ENCODE measurements around the gene NF2.
"Not testable (repeated sequence)": the region's sequence is repeated elsewhere in the genome, so short reads cannot be mapped to it uniquely, and the experiment has no call there.

NF2 gene

GRCh38 chr22:29597871-29598683 lies 5.4 kb upstream of the NF2 start:
- DNase-seq, result not testable (repeated sequence)

DNA sequence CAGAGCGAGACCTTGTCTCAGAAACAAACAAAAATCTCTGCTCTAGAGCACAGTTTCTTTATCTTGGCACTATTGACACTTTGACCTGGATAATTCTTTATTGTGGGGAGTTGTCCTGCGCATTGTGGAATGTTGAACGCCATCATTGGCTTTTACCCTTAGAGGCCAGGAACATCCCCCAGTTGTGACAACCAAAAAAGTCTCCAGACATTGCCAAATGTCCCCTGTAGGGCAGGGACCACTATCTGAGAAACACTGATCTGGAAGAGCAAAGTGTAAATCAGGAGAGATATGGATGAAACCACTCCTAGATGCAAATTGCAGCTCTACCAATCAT lies 4.8 kb upstream of the NF2 start:
- DNase-seq, result no peak

- no peak for DNase-seq
Measured at GRCh38 chr22:29604076-29604360, 585 bp downstream of the NF2 start.

- no peak for DNase-seq
Measured at GRCh38 chr22:29605527-29605850, 2.1 kb downstream of the NF2 start.

DNA sequence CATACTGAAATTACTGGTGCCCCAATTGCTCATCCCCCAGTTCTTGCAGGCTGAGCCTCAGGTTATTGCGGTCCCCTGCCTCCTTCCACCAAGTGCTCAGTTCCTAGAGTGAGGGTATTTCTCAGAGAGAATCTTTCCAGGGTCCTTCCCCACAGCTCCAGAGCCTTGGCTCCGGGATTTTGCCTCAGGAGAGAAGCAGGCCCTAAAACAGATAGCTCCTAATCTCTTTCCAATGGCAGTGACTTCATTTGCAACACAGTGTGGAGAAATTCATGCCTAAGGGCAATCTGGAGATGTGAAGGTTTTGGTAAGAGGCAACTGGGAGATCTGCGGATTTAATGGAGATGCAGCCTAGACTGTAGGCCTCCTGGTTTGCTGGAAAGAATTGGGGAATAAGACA lies 2.9 kb downstream of the NF2 start:
- no peak for DNase-seq

DNA sequence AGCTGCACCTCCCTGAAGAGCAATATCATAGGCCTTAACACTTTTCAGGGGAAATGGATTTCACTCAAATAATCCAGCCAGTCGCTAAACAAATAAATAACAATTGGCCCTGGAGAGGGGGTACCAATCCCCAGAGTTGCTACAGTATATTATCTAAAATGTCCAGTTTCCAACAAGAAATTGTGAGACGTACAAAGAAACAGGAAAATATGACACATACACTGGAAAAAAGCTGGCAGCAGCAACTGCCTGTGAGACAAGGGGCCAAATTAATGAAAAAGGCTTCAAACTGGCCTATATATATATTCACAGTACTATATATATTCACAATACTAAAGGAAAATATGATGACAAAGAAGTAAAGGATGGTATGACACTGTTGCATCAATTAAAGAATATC lies 4.0 kb downstream of the NF2 start:
- DNase-seq, result no peak

DNA sequence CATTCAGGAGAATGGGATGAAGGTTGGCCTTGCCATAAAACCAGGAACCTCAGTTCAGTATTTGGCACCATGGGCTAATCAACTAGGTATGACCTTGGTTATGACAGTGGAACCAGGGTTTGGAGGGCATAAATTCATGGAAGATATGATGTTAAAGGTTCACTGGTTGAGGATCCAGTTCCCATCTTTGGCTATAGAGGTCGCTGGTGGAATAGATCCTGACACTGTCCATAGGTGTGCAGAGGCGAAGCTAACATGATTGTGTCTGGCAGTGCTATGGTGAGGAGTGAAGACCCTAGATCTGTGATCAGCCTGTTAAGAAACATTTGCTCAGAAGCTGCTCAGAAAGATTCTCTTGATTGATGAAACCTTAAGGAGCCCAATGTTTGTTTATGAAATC lies 5.7 kb downstream of the NF2 start:
- DNase-seq, result no peak

- no peak for DNase-seq
Measured at GRCh38 chr22:29610780-29611179, 7.3 kb downstream of the NF2 start.

DNA sequence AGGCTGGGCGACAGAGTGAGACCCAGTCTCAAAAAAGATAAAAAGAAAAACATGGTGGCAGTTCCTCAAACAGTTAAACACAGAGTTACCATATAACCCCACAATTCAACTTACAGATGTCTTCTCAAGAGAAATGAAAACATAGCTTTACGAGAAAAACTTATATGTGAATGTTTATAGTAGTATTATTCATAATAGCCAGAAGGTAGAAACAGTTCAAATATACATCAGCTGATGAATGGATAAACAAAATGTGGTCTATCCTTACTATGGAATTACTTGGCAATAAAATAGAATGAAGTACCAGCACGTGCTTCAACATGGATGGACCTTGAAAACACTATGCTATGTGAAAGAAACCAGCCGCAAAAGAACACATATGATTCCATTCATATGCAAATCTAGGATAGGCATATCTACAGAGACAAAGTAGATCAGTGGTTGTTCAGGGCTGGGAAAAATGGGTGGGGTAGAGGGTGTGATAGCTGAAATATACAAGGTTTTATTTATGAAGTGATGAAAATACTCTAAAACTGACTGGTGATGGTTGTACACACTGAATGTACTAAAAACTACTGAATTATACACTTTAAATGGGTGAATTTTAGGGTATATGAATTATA lies 12.4 kb downstream of the NF2 start:
- DNase-seq, result no peak

DNA sequence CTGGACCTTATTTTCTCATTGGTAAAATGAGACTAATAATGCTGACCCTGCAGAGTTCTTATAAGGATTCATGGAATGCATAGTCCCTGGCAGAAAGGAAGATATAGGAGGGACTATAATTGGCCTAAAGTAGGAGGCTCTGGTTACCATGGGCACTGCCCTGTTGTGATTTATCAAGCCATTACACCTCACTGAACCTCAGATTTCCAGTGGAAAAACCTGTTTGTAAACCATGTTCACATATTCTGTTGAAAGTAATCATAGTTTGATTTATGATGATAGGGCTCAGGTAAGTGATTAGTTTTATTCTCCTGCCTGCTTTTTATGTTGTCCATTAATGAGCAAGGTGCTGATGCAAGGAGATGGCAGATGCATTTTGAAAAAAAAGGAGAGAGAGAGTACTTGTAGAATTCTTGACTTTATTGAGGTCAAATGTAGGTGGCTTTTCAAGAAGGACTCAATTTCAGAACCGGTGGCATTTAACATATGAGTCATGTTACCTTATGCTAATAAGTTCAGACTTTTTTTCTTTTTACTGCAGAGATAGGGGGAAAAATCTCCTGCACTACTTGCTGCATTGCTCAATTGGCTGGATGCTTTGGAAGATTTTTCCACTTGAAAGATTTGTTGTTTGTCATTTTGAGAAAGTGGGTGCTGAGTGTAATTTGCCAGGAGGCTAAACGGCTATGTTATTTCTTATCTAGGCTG lies 14.6 kb downstream of the NF2 start:
- DNase-seq, result no peak

DNA sequence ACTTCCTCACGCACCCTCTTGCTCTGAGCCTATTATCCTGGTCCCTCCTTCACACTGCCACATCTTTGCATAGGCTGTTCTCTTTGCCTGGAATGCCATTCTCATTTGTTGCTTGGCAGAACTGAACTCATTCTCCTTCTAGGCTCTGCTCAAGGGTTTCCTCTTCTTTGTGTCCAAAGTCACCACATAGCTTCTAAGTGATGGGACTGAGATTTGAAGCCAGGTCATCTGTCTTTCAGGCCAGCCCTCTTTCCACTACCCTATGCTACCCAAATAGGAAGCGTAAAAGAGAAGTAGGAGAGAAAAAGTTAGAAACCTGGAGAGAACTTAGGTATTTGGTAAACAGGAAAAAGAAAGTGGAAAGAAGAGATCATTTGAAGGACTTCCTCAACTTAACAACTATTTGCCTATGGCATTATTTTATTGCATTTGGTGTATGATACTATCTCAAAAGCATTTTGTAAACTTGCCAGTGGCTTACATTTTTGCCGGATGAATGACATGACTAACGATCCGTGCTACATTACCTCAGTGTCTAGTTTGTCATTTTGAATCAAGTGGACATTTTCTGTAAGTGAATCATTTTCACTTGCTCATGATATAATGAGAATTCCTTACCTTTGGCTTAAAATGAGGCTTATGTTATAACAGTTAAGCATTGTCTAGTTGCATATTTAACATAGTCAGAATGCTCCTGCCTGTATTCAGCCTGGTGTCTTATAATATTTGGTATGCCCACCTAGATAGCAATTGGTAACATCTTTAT lies 18.5 kb downstream of the NF2 start:
- DNase-seq, result no peak

GRCh38 chr22:29623059-29623458 lies 19.6 kb downstream of the NF2 start:
- no peak for DNase-seq

DNA sequence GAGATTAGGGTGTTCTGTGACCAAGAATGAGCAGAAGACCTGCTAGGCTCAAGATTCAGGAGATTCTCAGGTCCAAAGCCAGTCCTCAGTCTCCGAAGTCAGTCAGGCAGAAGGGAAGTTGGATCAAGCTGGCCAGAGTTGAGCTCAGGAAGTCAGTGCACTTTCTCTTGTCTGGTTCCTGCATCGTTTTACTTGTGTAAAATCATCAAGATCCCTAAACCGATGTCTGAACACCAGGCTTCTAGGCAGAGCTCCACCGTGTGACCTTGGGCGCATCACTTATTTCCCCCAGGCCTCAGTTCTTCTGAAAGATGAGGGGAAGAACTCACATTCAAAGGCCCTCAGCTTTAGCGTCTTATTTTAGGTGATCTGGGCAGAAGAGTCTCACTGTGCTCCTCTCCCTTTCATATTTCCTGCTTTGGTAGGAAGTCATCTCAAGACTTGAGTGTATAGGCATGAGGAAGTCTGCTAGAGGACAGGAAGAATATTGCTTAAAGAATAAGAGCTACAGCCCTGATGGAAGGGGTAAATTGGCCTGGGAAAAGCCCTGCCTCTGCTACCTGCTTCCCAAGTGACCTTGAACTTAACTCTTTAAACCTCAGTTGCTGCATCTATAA lies 20.2 kb downstream of the NF2 start:
- no peak for DNase-seq

DNA sequence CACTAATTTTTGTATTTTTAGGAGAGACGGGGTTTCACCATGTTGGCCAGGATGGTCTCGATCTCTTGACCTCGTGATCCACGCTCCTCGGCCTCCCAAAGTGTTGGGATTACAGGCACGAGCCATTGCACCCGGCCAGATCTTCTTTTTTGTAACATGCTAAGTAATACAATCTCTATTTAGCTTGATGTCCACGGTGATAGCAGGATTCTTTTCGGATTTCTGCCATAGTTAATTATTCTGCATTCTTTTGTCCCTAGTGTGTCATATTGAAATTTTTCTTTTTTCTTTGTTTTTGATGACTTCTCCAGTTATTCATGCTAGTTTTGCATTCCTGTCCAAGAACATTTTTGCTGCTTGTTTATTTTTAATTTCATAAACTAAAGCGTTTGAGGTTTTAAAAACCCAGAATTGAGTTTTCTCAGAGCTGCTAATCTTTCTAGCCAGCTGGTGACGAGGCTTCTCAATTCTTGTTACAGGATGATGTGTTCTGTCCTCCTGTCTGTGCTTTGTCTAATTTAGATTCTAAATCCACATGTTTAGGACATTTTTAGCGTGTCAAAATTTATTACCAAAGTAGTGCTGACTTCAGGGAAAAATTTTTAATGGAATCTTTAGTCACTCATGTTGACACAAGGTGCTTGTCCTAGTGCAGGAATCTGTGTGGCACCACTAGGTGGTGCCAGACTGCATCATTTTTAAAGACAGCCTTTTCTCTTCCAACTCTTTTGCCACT lies 21.8 kb downstream of the NF2 start:
- DNase-seq, result no peak

- DNase-seq, result no peak
Measured at GRCh38 chr22:29626497-29627195, 23.2 kb downstream of the NF2 start.

- no peak for DNase-seq
Measured at GRCh38 chr22:29627196-29627535, 23.7 kb downstream of the NF2 start.

- DNase-seq, result no peak
Measured at GRCh38 chr22:29628996-29629902, 25.8 kb downstream of the NF2 start.

DNA sequence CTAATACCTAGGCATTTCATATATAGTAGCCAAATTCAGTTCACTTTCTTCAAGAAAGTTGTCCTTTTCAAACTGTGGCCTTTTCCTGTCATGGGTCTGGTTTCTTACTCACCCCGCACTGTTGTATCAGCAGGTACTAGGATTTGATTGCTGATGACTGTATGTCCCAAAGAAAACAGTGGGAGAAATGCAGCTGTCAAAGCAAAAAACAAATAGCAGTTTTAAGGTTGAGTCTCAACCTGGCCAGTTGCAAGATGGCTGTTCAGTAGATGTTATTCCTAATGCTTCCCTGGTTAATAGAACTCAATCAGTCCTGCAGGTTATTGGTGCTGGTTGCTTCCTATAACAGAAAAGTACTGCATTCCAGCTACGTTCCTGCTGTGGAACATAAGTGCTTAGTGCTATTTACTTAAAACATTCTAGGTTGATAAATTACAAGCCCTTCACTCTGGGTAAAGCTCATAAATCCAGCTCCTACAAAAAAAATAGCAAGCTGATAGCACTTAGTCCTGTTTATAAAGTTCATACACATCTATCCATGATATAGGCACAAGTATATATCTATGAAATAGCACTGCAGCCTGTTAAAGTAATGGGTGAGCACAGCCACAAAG lies 26.6 kb downstream of the NF2 start:
- no peak for DNase-seq

DNA sequence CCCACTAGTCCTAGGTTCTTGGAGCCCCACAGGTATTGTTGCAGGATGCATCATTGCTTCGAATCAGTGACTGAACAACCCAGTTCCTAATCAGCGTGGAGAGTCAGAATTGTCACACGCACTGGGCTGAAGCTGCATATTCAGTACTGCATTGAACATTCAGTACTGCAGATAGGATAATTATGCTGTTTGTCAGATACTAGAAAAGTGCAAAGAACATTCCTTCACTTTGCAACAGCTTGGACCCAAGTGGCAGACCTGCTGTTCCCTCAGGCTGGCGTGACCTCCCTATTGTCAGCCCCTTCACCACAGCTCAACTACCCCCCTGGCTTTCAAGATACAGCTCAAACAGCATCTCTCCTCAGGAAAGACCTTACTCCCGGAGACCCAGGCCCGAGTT lies 27.6 kb downstream of the NF2 start:
- no peak for DNase-seq

- DNase-seq, result no peak
Measured at GRCh38 chr22:29631725-29632124, 28.3 kb downstream of the NF2 start.

DNA sequence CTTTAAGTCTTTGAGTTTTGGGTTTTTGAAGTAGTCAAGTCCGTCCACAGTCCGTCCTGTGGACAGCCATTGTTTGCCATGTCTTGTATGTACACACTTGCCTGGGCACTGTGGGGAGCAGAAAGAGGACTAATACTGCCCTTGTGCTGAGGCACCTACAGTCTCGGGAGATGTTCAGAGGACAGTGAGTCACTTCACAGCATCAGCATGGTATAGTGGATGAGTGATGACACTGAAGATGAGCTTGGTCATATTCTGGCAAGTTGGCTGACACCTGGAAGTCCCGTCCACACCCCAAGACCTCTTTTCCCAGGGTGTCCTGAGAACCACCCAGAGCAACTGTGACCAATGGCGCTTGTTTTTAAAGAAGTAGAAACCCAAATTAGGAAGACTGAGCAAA lies 29.2 kb downstream of the NF2 start:
- DNase-seq, result no peak

Data from activated CD4-positive, CD25-positive, alpha-beta regulatory T cell (primary cell).